ENCODE data around the gene CEACAM16. TPM values are rescaled to one million over a fixed set of nuclear protein-coding genes. Genes with fewer than 3 reads are reported as not detected.

Gene CEACAM16
- total RNA-seq, 6 experiments from 2014 or later: not detected

DNA sequence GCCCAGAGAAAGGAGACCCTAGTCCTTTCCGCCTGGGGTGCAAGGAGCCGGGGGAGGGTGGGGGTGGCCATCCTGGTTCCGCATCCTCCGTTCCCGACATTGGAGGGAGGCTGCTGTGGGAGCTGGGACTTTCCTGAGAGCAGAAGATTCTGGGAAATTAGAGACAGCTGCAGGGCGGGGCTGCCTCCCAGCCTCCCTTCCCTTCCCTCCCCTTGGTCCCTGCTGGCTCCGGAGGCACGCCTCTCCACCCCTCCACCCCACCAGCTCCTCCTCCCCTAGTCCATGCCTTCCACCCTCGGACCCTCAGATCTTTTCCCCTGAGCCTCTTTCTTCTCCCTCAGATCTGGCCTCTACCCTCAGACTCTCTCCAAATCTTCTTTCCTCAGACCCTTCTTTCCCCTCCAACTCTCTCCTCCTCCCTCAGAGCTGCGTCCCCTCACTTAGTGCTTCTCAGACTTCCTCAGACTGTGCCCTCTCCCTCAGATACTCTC is 46.4 kb downstream of the CEACAM16 start:
- H3K4me3 ChIP-seq: no peak overlapping the region
- TF ChIP-seq POLR2A (IDR thresholded peaks at IDR 0.05) (no peak), CTCF (IDR thresholded peaks at IDR 0.05) (no peak)
- ATAC-seq (peak in 1 of 4 donors; percentile 24), DNase-seq (peak in 2 of 3 donors; percentile 44 to 87)
- WGBS (ENCODE audit: insufficient coverage, low coverage, low lambda C conversion rate, missing lambda C conversion rate): 24% methylated on average over 8 of the region's 10 CpGs
- no peaks in the 10 kb centered on the region for H3K36me3 ChIP-seq
- H3K4me1 ChIP-seq: peaks cover 2 to 75% (median 34%) of the 10 kb centered on the region in 4 donors
- intact Hi-C loops (cut with DNase I): no loop called here
- H3K27ac ChIP-seq: peak overlapping the region in 2 of 3 donors; percentile 85 to 92
- H3K27me3 ChIP-seq: no peaks in the 10 kb centered on the region
- H3K9me3 ChIP-seq: no peaks in the 10 kb centered on the region

GRCh38 chr19:44745887-44746600 is 47.1 kb downstream of the CEACAM16 start:
- H3K4me3 ChIP-seq: no peak overlapping the region

DNA sequence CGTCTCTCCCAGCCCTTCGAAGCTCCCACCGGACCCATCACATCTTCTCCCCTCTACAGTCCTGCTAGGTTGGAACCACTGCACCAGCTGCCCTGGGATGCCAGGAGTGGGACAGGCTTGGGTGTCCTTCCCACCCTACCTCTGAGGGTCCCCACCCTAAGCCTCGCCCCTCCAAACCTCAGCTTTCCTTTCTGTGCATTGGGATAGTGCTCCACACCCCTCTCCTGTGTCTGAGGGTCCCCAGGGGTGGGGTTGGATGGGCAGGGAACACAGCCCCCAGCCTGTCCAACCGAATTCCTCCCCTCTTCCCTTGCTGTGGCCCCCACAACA is 47.6 kb downstream of the CEACAM16 start:
- H3K4me3 ChIP-seq: peak overlapping the region in 1 of 3 donors; percentile 84
- TF ChIP-seq CTCF (IDR thresholded peaks at IDR 0.05) (no peak), POLR2A (IDR thresholded peaks at IDR 0.05) (no peak)

More at GRCh38 chr19:44745887-44746600, 47.1 kb downstream of the CEACAM16 start:
- H3K36me3 ChIP-seq: peaks cover 0 to under 1% (median 0%) of the 10 kb centered on the region in 4 donors
- no peaks in the 10 kb centered on the region for H3K27me3 ChIP-seq
- no peak for ATAC-seq
- no peaks in the 10 kb centered on the region for H3K9me3 ChIP-seq
- intact Hi-C loops (cut with DNase I): no loop called here
- WGBS (ENCODE audit: insufficient coverage, low coverage, low lambda C conversion rate, missing lambda C conversion rate): 73% methylated on average over 4 of the region's 4 CpGs
- H3K4me1 ChIP-seq: peaks cover 2 to 75% (median 31%) of the 10 kb centered on the region in 4 donors
- no peak for DNase-seq
- TF ChIP-seq CTCF (IDR thresholded peaks at IDR 0.05) (no peak), POLR2A (IDR thresholded peaks at IDR 0.05) (no peak)
- H3K27ac ChIP-seq: peak overlapping the region in 2 of 3 donors; percentile 85 to 98

DNA sequence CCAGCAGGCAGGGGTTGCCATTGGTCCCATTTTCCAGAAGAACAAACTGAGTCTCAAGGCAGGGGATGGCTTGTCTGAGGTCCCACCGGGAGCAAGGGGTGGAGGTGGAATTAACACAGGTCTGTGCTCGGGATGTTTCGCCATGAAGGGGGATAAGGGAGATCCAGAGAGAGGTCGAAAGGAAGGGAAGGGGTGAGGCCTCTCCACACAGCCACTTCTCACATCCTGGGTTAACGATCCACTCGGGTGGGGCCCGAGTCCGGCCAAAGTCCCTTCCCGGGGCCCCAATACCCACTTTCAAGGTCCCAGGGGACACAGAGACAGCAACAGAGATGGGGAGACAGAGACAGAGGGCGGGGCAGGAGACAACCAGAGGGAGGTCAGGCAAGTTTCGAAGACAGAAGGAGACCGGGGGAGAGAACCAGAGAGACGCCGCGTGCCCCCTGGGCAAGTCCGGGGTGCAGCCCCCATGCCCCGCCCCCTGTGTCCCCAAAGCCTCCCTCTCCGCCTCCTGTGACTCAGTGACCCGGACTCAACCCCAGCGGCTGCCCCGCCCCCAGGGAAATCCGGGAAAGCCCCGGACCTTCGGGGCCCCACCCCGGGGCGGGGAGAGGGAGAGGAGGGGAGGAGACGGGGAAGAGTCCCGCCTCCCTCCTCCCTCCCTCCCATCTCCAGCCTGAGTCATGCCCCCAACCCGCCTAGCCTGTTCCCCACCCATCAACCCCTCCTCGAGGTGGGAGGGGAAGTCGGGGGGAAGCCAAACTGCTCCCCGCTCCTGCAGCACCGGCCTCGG is 48.2 kb downstream of the CEACAM16 start:
- H3K9me3 ChIP-seq: no peaks in the 10 kb centered on the region
- no peaks in the 10 kb centered on the region for H3K27me3 ChIP-seq
- peak; percentile 81 to 93 (median 84) for ATAC-seq
- intact Hi-C loops (cut with DNase I): no loop called here
- peak overlapping the region; percentile 72 to 87 (median 84) for H3K4me3 ChIP-seq
- peaks cover 0 to 9% (median 3%) of the 10 kb centered on the region in 4 donors for H3K36me3 ChIP-seq
- peaks cover 2 to 74% (median 30%) of the 10 kb centered on the region in 4 donors for H3K4me1 ChIP-seq
- 4% methylated on average over 18 of the region's 34 CpGs for WGBS (ENCODE audit: insufficient coverage, low coverage, low lambda C conversion rate, missing lambda C conversion rate)
- DNase-seq: peak; percentile 96 to 99 (median 98)
- TF ChIP-seq POLR2A (IDR thresholded peaks at IDR 0.05) (peak; percentile 65), CTCF (IDR thresholded peaks at IDR 0.05) (no peak)
- peak overlapping the region; percentile 68 to 98 (median 97) for H3K27ac ChIP-seq

More for the DNA sequence above, 47.6 kb downstream of the CEACAM16 start:
- no peaks in the 10 kb centered on the region for H3K27me3 ChIP-seq
- no peaks in the 10 kb centered on the region for H3K9me3 ChIP-seq
- peaks cover 2 to 75% (median 30%) of the 10 kb centered on the region in 4 donors for H3K4me1 ChIP-seq
- ATAC-seq (no peak), DNase-seq (peak in 1 of 3 donors; percentile 53)
- intact Hi-C loops (cut with DNase I): no loop called here
- 82% methylated on average over 4 of the region's 5 CpGs for WGBS (ENCODE audit: insufficient coverage, low coverage, low lambda C conversion rate, missing lambda C conversion rate)
- peaks cover 0 to 6% (median 2%) of the 10 kb centered on the region in 4 donors for H3K36me3 ChIP-seq
- peak overlapping the region; percentile 44 to 98 (median 82) for H3K27ac ChIP-seq
